ENCODE data around the gene PRKCQ. TPM values are rescaled to one million over a fixed set of nuclear protein-coding genes. Genes with fewer than 3 reads are reported as not detected.

Gene PRKCQ
- total RNA-seq, 4 donors from 2014 or later = 1.4 to 2.8 TPM; not detected in 2

- no peaks in the 10 kb centered on the region for H3K4me1 ChIP-seq
- TF ChIP-seq CTCF (IDR thresholded peaks at IDR 0.05) = no peak
- no peak for TF ChIP-seq POLR2A (IDR thresholded peaks at IDR 0.05)
- H3K9me3 ChIP-seq = no peaks in the 10 kb centered on the region
- H3K27ac ChIP-seq = no peak overlapping the region
- intact Hi-C loops (cut with DNase I; ENCODE audit: low total_unique reads) = no loop called here
- no peaks in the 10 kb centered on the region for H3K27me3 ChIP-seq
- no peaks in the 10 kb centered on the region for H3K36me3 ChIP-seq
- H3K4me3 ChIP-seq = no peak overlapping the region
- DNase-seq = no peak
Observed at GRCh38 chr10:6590100-6590499, 10.0 kb upstream of the PRKCQ start.

GRCh38 chr10:6589287-6590094 lies 9.4 kb upstream of the PRKCQ start:
- no peaks in the 10 kb centered on the region for H3K27me3 ChIP-seq
- H3K36me3 ChIP-seq = no peaks in the 10 kb centered on the region
- no peak overlapping the region for H3K4me3 ChIP-seq
- H3K27ac ChIP-seq = no peak overlapping the region
- intact Hi-C loops (cut with DNase I; ENCODE audit: low total_unique reads) = no loop called here
- TF ChIP-seq CTCF (IDR thresholded peaks at IDR 0.05) (no peak), POLR2A (IDR thresholded peaks at IDR 0.05) (no peak)
- no peaks in the 10 kb centered on the region for H3K4me1 ChIP-seq
- DNase-seq = no peak
- H3K9me3 ChIP-seq = no peaks in the 10 kb centered on the region

GRCh38 chr10:6588845-6589244 lies 8.8 kb upstream of the PRKCQ start:
- H3K27me3 ChIP-seq = no peaks in the 10 kb centered on the region
- intact Hi-C loops (cut with DNase I; ENCODE audit: low total_unique reads) = no loop called here

GRCh38 chr10:6588082-6588481 lies 8.0 kb upstream of the PRKCQ start:
- no peaks in the 10 kb centered on the region for H3K27me3 ChIP-seq
- TF ChIP-seq POLR2A (IDR thresholded peaks at IDR 0.05) (no peak), CTCF (IDR thresholded peaks at IDR 0.05) (no peak)
- H3K27ac ChIP-seq = no peak overlapping the region
- no peaks in the 10 kb centered on the region for H3K36me3 ChIP-seq
- intact Hi-C loops (cut with DNase I; ENCODE audit: low total_unique reads) = no loop called here
- no peaks in the 10 kb centered on the region for H3K4me1 ChIP-seq
- DNase-seq = no peak
- H3K9me3 ChIP-seq = no peaks in the 10 kb centered on the region
- no peak overlapping the region for H3K4me3 ChIP-seq

More at GRCh38 chr10:6588845-6589244, 8.8 kb upstream of the PRKCQ start:
- no peak overlapping the region for H3K4me3 ChIP-seq
- DNase-seq = no peak
- H3K27ac ChIP-seq = no peak overlapping the region
- H3K36me3 ChIP-seq = no peaks in the 10 kb centered on the region
- TF ChIP-seq CTCF (IDR thresholded peaks at IDR 0.05) (no peak), POLR2A (IDR thresholded peaks at IDR 0.05) (no peak)
- H3K4me1 ChIP-seq = no peaks in the 10 kb centered on the region
- no peaks in the 10 kb centered on the region for H3K9me3 ChIP-seq

GRCh38 chr10:6586501-6586900 lies 6.4 kb upstream of the PRKCQ start:
- intact Hi-C loops (cut with DNase I; ENCODE audit: low total_unique reads) = no loop called here
- TF ChIP-seq CTCF (IDR thresholded peaks at IDR 0.05) (no peak), POLR2A (IDR thresholded peaks at IDR 0.05) (no peak)
- no peak for DNase-seq

More at GRCh38 chr10:6586501-6586900, 6.4 kb upstream of the PRKCQ start:
- Histone ChIP-seq H3K27ac (no peak overlapping the region), H3K4me3 (no peak overlapping the region), H3K9me3 (no peaks in the 10 kb centered on the region), H3K27me3 (no peaks in the 10 kb centered on the region), H3K4me1 (no peaks in the 10 kb centered on the region), H3K36me3 (no peaks in the 10 kb centered on the region)

All from uterus (tissue), 4 donors.